ENCODE measurements around the gene WDR6.

WDR6 gene

GRCh38 chr3:49013738-49014660, 6.8 kb downstream of the WDR6 start:
- DNase-seq (ENCODE audit: low spot score): no peak

- DNase-seq (ENCODE audit: low spot score): no peak
These were observed 7.9 kb downstream of the WDR6 start for GRCh38 chr3:49015072-49015471.

- no peak for DNase-seq (ENCODE audit: low spot score)
These were observed 8.6 kb downstream of the WDR6 start for GRCh38 chr3:49015765-49016164.

GRCh38 chr3:49016414-49017228, 9.4 kb downstream of the WDR6 start:
- no peak for DNase-seq (ENCODE audit: low spot score)

GRCh38 chr3:49017229-49017970, 10.2 kb downstream of the WDR6 start:
- no peak for DNase-seq (ENCODE audit: low spot score)

- peak; percentile 65 for DNase-seq (ENCODE audit: low spot score)
These were observed 10.9 kb downstream of the WDR6 start, which contains the start of gene DALRD3 for GRCh38 chr3:49017971-49018706. Gene DALRD3 (minus strand): TSS chr3:49018580. CDS start chr3:49018564, 16 bp downstream.

- DNase-seq (ENCODE audit: low spot score): no peak
These were observed 11.5 kb downstream of the WDR6 start for GRCh38 chr3:49018707-49019006.

GRCh38 chr3:49019941-49020329, 12.7 kb downstream of the WDR6 start:
- DNase-seq (ENCODE audit: low spot score): no peak

- DNase-seq (ENCODE audit: low spot score): no peak
These were observed 13.4 kb downstream of the WDR6 start for GRCh38 chr3:49020330-49021212.

- peak; percentile 97 for DNase-seq (ENCODE audit: low spot score)
These were observed 14.1 kb downstream of the WDR6 start for GRCh38 chr3:49021213-49021812.

GRCh38 chr3:49021813-49022687, 14.9 kb downstream of the WDR6 start, which contains the start of gene NDUFAF3:
Gene NDUFAF3 (plus strand): TSS chr3:49022121. CDS start chr3:49022145, 24 bp downstream.
- peak; percentile 89 for DNase-seq (ENCODE audit: low spot score)

- no peak for DNase-seq (ENCODE audit: low spot score)
These were observed 15.5 kb downstream of the WDR6 start for GRCh38 chr3:49022688-49023171.

GRCh38 chr3:49023775-49024174, 16.6 kb downstream of the WDR6 start:
- no peak for DNase-seq (ENCODE audit: low spot score)

- DNase-seq (ENCODE audit: low spot score): no peak
These were observed 17.3 kb downstream of the WDR6 start for GRCh38 chr3:49024449-49024848.

- DNase-seq (ENCODE audit: low spot score): no peak
These were observed 18.0 kb downstream of the WDR6 start for GRCh38 chr3:49025005-49025792.

GRCh38 chr3:49025793-49026520, 18.8 kb downstream of the WDR6 start:
- DNase-seq (ENCODE audit: low spot score): no peak

GRCh38 chr3:49026536-49026935, 19.3 kb downstream of the WDR6 start:
- DNase-seq (ENCODE audit: low spot score): no peak

Data from globus pallidus (tissue), 1 donor.